HepG2 (cell line): ENCODE results near the gene FAM184B. TPM values are rescaled to one million over a fixed set of nuclear protein-coding genes. Genes with fewer than 3 reads are reported as not detected.

Experiments
- CBX1 ChIP-seq: IDR thresholded peaks from one replicate; pipeline ENCODE4 v1.6.1; 2016; ENCODE audit warnings: antibody characterized with exemption, low read depth
- DPF2 ChIP-seq: sonication (generic); formaldehyde crosslinking; IDR thresholded peaks from 2 replicates; pipeline ENCODE4 v1.4.0; 2020; ENCODE audit warnings: mild to moderate bottlenecking, low read depth, missing genetic modification reagents, borderline replicate concordance
- EHMT2 ChIP-seq: fragments of 200-600 bp; sonication (generic); IDR thresholded peaks from 2 replicates; pipeline ENCODE4 v1.7.0; 2017; ENCODE audit warnings: antibody characterized with exemption, low read depth, low read length, borderline replicate concordance
- ELF1 ChIP-seq: sonication (generic); formaldehyde crosslinking; IDR thresholded peaks from 2 replicates; pipeline ENCODE4 v1.4.0; 2020; ENCODE audit warnings: missing genetic modification reagents
- GPN1 ChIP-seq: sonication (generic); formaldehyde crosslinking; IDR thresholded peaks from 2 replicates; pipeline ENCODE4 v1.5.1; 2020; ENCODE audit warnings: missing genetic modification reagents, borderline replicate concordance
- HNRNPUL1 ChIP-seq: fragments of 200-400 bp; formaldehyde crosslinking; IDR thresholded peaks from 2 replicates; pipeline ENCODE4 v1.6.1; 2017; ENCODE audit warnings: low read depth, mild to moderate bottlenecking, low read length, moderate library complexity
- MEIS2 ChIP-seq: sonication (generic); formaldehyde crosslinking; IDR thresholded peaks from 2 replicates; pipeline ENCODE4 v1.9.0; 2021; ENCODE audit warnings: mild to moderate bottlenecking, missing genetic modification reagents
- NFKB2 ChIP-seq: sonication (generic); formaldehyde crosslinking; IDR thresholded peaks from 2 replicates; pipeline ENCODE4 v1.4.0; 2020; ENCODE audit warnings: missing genetic modification reagents, borderline replicate concordance
- PLRG1 ChIP-seq: fragments of 450-650 bp; conservative IDR thresholded peaks from 2 replicates; pipeline ENCODE4 v1.6.1; 2016
- RCOR2 ChIP-seq: IDR thresholded peaks from 2 replicates; pipeline ENCODE4 v1.6.1; 2016; ENCODE audit warnings: missing biosample characterization, missing genetic modification reagents
- SNAI1 ChIP-seq: sonication (generic); formaldehyde crosslinking; IDR thresholded peaks from 2 replicates; pipeline ENCODE4 v1.5.0; 2020; ENCODE audit warnings: mild to moderate bottlenecking, missing genetic modification reagents, borderline replicate concordance
- SP5 ChIP-seq: IDR thresholded peaks from 2 replicates; pipeline ENCODE4 v1.6.1; 2016; ENCODE audit warnings: low read depth, borderline replicate concordance
- TEAD2 ChIP-seq: sonication (generic); formaldehyde crosslinking; IDR thresholded peaks from 2 replicates; pipeline ENCODE4 v1.9.0; 2021; ENCODE audit warnings: missing genetic modification reagents
- U2AF2 ChIP-seq: fragments of 200-400 bp; formaldehyde crosslinking; IDR thresholded peaks from 2 replicates; pipeline ENCODE4 v1.6.1; 2017; ENCODE audit warnings: low read depth, mild to moderate bottlenecking, low read length
- WIZ ChIP-seq: sonication (generic); formaldehyde crosslinking; IDR thresholded peaks from 2 replicates; pipeline ENCODE4 v1.5.1; 2020; ENCODE audit warnings: mild to moderate bottlenecking, missing genetic modification reagents
- XBP1 ChIP-seq: sonication (generic); formaldehyde crosslinking; IDR thresholded peaks from 2 replicates; pipeline ENCODE4 v1.5.0; 2020; ENCODE audit warnings: missing genetic modification reagents
- ZBTB3 ChIP-seq: sonication (generic); formaldehyde crosslinking; IDR thresholded peaks from 2 replicates; pipeline ENCODE4 v1.4.0; 2020; ENCODE audit warnings: low read depth, mild to moderate bottlenecking, moderate library complexity, missing genetic modification reagents, borderline replicate concordance
- ZFP41 ChIP-seq: sonication (generic); formaldehyde crosslinking; IDR thresholded peaks from 2 replicates; pipeline ENCODE4 v1.4.0; 2020; ENCODE audit warnings: mild to moderate bottlenecking, missing genetic modification reagents, borderline replicate concordance
- ZFP82 ChIP-seq: sonication (generic); formaldehyde crosslinking; IDR thresholded peaks from 2 replicates; pipeline ENCODE4 v1.5.1; 2020; ENCODE audit warnings: mild to moderate bottlenecking, missing genetic modification reagents, borderline replicate concordance
- ZNF224 ChIP-seq: sonication (generic); formaldehyde crosslinking; IDR thresholded peaks from 2 replicates; pipeline ENCODE4 v1.5.0; 2020; ENCODE audit warnings: mild to moderate bottlenecking, missing genetic modification reagents
- ZNF292 ChIP-seq: sonication (generic); formaldehyde crosslinking; IDR thresholded peaks from 2 replicates; pipeline ENCODE4 v1.8.1; 2022; ENCODE audit warnings: mild to moderate bottlenecking, low read depth, missing genetic modification reagents, borderline replicate concordance
- polyA plus RNA-seq, 8 experiments: library from polyadenylated mRNA; depleted of rRNA in 3 of 8; stranded (reverse) in 7 of 8; unstranded in 1 of 8; fragments of >200 nt; fragmentation: Illumina TruSeq in 4 of 8; extraction: Trizol in 4 of 8; gene quantifications; 2 replicates each; pipeline versions ENCODE4 v1.2.1 to v1.2.3, GENCODE V29; 2011 to 2016; ENCODE audit warnings: low read depth in 4 of 8, missing spikeins in 1 of 8, mixed read lengths in 1 of 8; ENCODE audit not compliant: insufficient read depth in 1 of 8
- total RNA-seq, 5 experiments: library from RNA; depleted of rRNA; stranded (reverse); fragments of >200 nt; fragmentation: Illumina TruSeq; extraction: Trizol; gene quantifications; 2 replicates each; pipeline ENCODE4 v1.2.3, GENCODE V29; 2016; ENCODE audit warnings: low read depth in 1 of 5
- TF ChIP-seq, protein P1 (sequence below): sonication (generic); formaldehyde crosslinking; IDR thresholded peaks from 2 replicates; pipeline ENCODE4 v1.4.0; 2020; ENCODE audit warnings: missing genetic modification reagents, borderline replicate concordance
- TF ChIP-seq, protein P2 (sequence below): sonication (generic); formaldehyde crosslinking; conservative IDR thresholded peaks from 2 replicates; pipeline ENCODE4 v1.4.0; 2020; ENCODE audit warnings: missing genetic modification reagents

Gene FAM184B
- total and polyA plus RNA-seq, 2 of the 13 experiments (the other 11 are each of a cell fraction or from before 2014, with no cell fraction given) = not detected

DNA sequence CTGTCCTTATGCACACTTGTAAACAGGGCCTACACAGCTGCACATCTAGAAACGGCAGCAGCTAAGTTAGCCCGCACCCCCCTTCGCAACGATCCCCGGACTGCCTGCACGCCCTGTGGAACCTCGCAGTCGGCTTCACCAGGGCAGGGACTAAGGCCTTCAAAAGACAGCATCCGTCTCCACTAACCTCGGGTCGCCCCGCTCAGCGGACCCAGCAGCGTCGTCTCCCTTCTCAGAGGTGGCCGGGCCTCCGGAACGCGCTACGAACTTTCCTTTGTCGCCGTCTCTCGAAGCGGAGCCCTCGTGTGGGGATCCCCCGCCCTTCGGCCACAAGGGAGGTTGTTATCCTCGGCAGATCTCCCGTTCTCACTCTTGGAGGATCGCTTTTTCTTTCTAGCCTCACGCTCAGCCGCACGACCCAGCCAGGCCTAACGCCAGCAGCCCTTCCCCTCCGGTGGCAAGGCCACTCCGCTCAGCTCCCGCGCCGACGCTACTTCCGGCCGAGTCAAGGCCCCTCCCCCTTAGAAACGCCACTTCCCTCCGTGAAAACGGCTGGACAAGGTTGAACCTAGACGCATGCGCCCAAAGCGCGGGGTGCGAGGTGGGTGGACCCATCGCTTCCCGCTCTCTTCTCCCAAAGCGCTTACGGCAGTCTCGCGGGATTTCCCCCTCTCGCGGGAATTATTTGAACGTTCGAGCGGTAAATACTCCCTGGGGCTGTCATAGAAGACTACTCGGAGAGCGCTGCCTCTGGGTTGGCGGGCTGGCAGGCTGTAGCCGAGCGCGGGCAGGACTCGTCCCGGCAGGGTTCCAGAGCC is 29.0 kb upstream of the FAM184B start, which contains the start of the genes DCAF16 and NCAPG (continued):
- TF ChIP-seq, protein P1, sequence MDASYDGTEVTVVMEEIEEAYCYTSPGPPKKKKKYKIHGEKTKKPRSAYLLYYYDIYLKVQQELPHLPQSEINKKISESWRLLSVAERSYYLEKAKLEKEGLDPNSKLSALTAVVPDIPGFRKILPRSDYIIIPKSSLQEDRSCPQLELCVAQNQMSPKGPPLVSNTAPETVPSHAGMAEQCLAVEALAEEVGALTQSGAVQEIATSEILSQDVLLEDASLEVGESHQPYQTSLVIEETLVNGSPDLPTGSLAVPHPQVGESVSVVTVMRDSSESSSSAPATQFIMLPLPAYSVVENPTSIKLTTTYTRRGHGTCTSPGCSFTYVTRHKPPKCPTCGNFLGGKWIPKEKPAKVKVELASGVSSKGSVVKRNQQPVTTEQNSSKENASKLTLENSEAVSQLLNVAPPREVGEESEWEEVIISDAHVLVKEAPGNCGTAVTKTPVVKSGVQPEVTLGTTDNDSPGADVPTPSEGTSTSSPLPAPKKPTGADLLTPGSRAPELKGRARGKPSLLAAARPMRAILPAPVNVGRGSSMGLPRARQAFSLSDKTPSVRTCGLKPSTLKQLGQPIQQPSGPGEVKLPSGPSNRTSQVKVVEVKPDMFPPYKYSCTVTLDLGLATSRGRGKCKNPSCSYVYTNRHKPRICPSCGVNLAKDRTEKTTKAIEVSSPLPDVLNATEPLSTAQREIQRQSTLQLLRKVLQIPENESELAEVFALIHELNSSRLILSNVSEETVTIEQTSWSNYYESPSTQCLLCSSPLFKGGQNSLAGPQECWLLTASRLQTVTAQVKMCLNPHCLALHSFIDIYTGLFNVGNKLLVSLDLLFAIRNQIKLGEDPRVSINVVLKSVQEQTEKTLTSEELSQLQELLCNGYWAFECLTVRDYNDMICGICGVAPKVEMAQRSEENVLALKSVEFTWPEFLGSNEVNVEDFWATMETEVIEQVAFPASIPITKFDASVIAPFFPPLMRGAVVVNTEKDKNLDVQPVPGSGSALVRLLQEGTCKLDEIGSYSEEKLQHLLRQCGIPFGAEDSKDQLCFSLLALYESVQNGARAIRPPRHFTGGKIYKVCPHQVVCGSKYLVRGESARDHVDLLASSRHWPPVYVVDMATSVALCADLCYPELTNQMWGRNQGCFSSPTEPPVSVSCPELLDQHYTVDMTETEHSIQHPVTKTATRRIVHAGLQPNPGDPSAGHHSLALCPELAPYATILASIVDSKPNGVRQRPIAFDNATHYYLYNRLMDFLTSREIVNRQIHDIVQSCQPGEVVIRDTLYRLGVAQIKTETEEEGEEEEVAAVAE (CRISPR knock-in tag) = peak; percentile 50; the same call in 1 of the 2 replicates
- TF ChIP-seq HNRNPUL1 (no peak), ZFP82 (peak; percentile 80; the same call in 1 of the 2 replicates), ZNF292 (CRISPR knock-in tag) (peak; percentile 68; the same call in 1 of the 2 replicates), ZBTB3 (CRISPR knock-in tag) (no peak), CBX1 (peak; percentile 71), MEIS2 (peak; percentile 32), PLRG1 (no peak), XBP1 (CRISPR knock-in tag) (no peak), SNAI1 (no peak), WIZ (CRISPR knock-in tag) (no peak), NFKB2 (peak; percentile 93; the same call in 1 of the 2 replicates), ELF1 (CRISPR knock-in tag) (peak; percentile 87), U2AF2 (no peak), ZFP41 (CRISPR knock-in tag) (no peak), TEAD2 (no peak), ZNF224 (CRISPR knock-in tag) (peak; percentile 81; the same call in 1 of the 2 replicates), DPF2 (CRISPR knock-in tag) (no peak), EHMT2 (no peak), RCOR2 (CRISPR knock-in tag) (no peak), GPN1 (CRISPR knock-in tag) (peak; percentile 12; the same call in 1 of the 2 replicates), SP5 (CRISPR knock-in tag) (peak; percentile 22; the same call in 1 of the 2 replicates)
- TF ChIP-seq, protein P2, sequence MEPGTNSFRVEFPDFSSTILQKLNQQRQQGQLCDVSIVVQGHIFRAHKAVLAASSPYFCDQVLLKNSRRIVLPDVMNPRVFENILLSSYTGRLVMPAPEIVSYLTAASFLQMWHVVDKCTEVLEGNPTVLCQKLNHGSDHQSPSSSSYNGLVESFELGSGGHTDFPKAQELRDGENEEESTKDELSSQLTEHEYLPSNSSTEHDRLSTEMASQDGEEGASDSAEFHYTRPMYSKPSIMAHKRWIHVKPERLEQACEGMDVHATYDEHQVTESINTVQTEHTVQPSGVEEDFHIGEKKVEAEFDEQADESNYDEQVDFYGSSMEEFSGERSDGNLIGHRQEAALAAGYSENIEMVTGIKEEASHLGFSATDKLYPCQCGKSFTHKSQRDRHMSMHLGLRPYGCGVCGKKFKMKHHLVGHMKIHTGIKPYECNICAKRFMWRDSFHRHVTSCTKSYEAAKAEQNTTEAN (CRISPR knock-in tag) = peak; percentile 73
